ENCODE measurements around the gene LCN12. TPM values are rescaled to one million over a fixed set of nuclear protein-coding genes. Genes with fewer than 3 reads are reported as not detected.
A peak's percentile ranks its signal among the peaks of the same experiment; 100 is the strongest.

LCN12 gene
- total RNA-seq, 1 donor from 2014 or later = 1.2 TPM

- no peak overlapping the region for H3K4me3 ChIP-seq (ENCODE audit: low read depth, low read length)
- no peak for DNase-seq (ENCODE audit: low read depth)
These were observed 23.6 kb downstream of the LCN12 start for GRCh38 chr9:136975644-136976043.

GRCh38 chr9:136977223-136977622 is 25.1 kb downstream of the LCN12 start, which contains the start of gene PTGDS:
Gene PTGDS (plus strand): TSS chr9:136977504. CDS start chr9:136977579, 75 bp downstream.
- TF ChIP-seq CTCF (conservative IDR thresholded peaks at IDR 0.05; ENCODE audit: low read depth, low read length) = no peak
- no peak for DNase-seq (ENCODE audit: low read depth)
- H3K4me3 ChIP-seq (ENCODE audit: low read depth, low read length) = peak within 1 kb of the TSS; percentile 54

More at GRCh38 chr9:136975644-136976043, 23.6 kb downstream of the LCN12 start:
- TF ChIP-seq CTCF (conservative IDR thresholded peaks at IDR 0.05; ENCODE audit: low read depth, low read length) = no peak

- H3K4me3 ChIP-seq (ENCODE audit: low read depth, low read length) = peak overlapping the region; percentile 54
- DNase-seq (ENCODE audit: low read depth) = no peak
- no peak for TF ChIP-seq CTCF (conservative IDR thresholded peaks at IDR 0.05; ENCODE audit: low read depth, low read length)
These were observed 25.6 kb downstream of the LCN12 start for GRCh38 chr9:136977649-136978072.

- peak overlapping the region; percentile 54 for H3K4me3 ChIP-seq (ENCODE audit: low read depth, low read length)
- DNase-seq (ENCODE audit: low read depth) = no peak
- no peak for TF ChIP-seq CTCF (conservative IDR thresholded peaks at IDR 0.05; ENCODE audit: low read depth, low read length)
These were observed 26.2 kb downstream of the LCN12 start for GRCh38 chr9:136978073-136978864.

- H3K4me3 ChIP-seq (ENCODE audit: low read depth, low read length) = no peak overlapping the region
- TF ChIP-seq CTCF (conservative IDR thresholded peaks at IDR 0.05; ENCODE audit: low read depth, low read length) = no peak
- no peak for DNase-seq (ENCODE audit: low read depth)
These were observed 26.9 kb downstream of the LCN12 start for GRCh38 chr9:136978865-136979544.

GRCh38 chr9:136979769-136980587 is 27.9 kb downstream of the LCN12 start:
- no peak overlapping the region for H3K4me3 ChIP-seq (ENCODE audit: low read depth, low read length)
- DNase-seq (ENCODE audit: low read depth) = no peak
- no peak for TF ChIP-seq CTCF (conservative IDR thresholded peaks at IDR 0.05; ENCODE audit: low read depth, low read length)

All from epithelial cell of proximal tubule (primary cell).